IMR-90 (cell line): ENCODE measurements around the gene CSTB. TPM values are rescaled to one million over a fixed set of nuclear protein-coding genes. Genes with fewer than 3 reads are reported as not detected.

Experiments used
- ATAC-seq: fragments of 200-7000 bp; cut with Tn5 transposase; 2 replicates; pipeline ENCODE4 v1.9.1; 2020; ENCODE audit warnings: low read depth, mild to moderate bottlenecking, moderate library complexity
- BruUV-seq: library from RNA; stranded (reverse); fragments of 400-500 nt; replicated peaks from 2 replicates; lab custom pipeline; 2021; lab: Mats Ljungman, UMichigan
- CTCF ChIA-PET: fragments of 300-600 bp; formaldehyde crosslinking; extraction: SDS; loops from one replicate; lab custom pipeline; 2021; ENCODE audit warnings: antibody characterized with exemption; lab: Yijun Ruan, JAX
- POLR2A ChIA-PET: fragments of 300-600 bp; sonication (Branson Sonifier 250); formaldehyde crosslinking; loops from one replicate; lab custom pipeline; 2022; ENCODE audit warnings: antibody characterized with exemption; ENCODE audit not compliant: unreplicated experiment; lab: Charles Lee
- DNase-seq: peaks from one replicate; pipeline ENCODE4 v3.0.0; 2013
- H2AFZ ChIP-seq: replicated peaks from 2 replicates; pipeline ENCODE3; 2013; ENCODE audit warnings: low read length, mild to moderate bottlenecking; ENCODE audit not compliant: poor library complexity
- H2AK5ac ChIP-seq: 2 replicates; pipeline ENCODE4 v1.6.1; 2013; ENCODE audit warnings: low read depth, low read length, inconsistent platforms
- H2AK9ac ChIP-seq: replicated peaks from 2 replicates; pipeline ENCODE3; 2013; ENCODE audit warnings: mild to moderate bottlenecking, low read depth, low read length, moderate library complexity; ENCODE audit not compliant: poor library complexity
- H2BK120ac ChIP-seq: 2 replicates; pipeline ENCODE4 v1.6.1; 2013; ENCODE audit warnings: low read depth, low read length, inconsistent platforms
- H2BK15ac ChIP-seq: 3 replicates; pipeline ENCODE4 v1.6.1; 2013; ENCODE audit warnings: low read depth, low read length, inconsistent platforms
- H2BK20ac ChIP-seq: 2 replicates; pipeline ENCODE4 v1.6.1; 2013; ENCODE audit warnings: low read depth, mild to moderate bottlenecking, inconsistent platforms, low read length, moderate library complexity
- H2BK5ac ChIP-seq: 2 replicates; pipeline ENCODE4 v1.6.1; 2013; ENCODE audit warnings: mild to moderate bottlenecking, low read depth, low read length, inconsistent platforms; ENCODE audit not compliant: poor library complexity, severe bottlenecking
- H3K14ac ChIP-seq: replicated peaks from 2 replicates; pipeline ENCODE4 v1.6.1; 2013; ENCODE audit warnings: low read depth, low read length, inconsistent platforms
- H3K18ac ChIP-seq: 2 replicates; pipeline ENCODE4 v1.6.1; 2013; ENCODE audit warnings: low read depth, low read length, control low read depth
- H3K23ac ChIP-seq: 2 replicates; pipeline ENCODE4 v1.6.1; 2013; ENCODE audit warnings: low read depth, low read length, inconsistent platforms
- H3K27ac ChIP-seq: 2 replicates; pipeline ENCODE4 v1.5.1; 2013; ENCODE audit warnings: mild to moderate bottlenecking, control low read depth, low read length; ENCODE audit not compliant: insufficient read depth
- H3K27me3 ChIP-seq: 2 replicates; pipeline ENCODE4 v1.6.1; 2013; ENCODE audit warnings: low read length; ENCODE audit not compliant: control insufficient read depth, insufficient read depth
- H3K36me3 ChIP-seq: 2 replicates; pipeline ENCODE4 v1.6.1; 2013; ENCODE audit warnings: low read length, mixed read lengths; ENCODE audit not compliant: control insufficient read depth, insufficient read depth
- H3K4ac ChIP-seq: 2 replicates; pipeline ENCODE4 v1.6.1; 2013; ENCODE audit warnings: low read depth, low read length, inconsistent platforms
- H3K4me1 ChIP-seq: 2 replicates; pipeline ENCODE4 v1.6.1; 2013; ENCODE audit warnings: low read length, mixed read lengths; ENCODE audit not compliant: control insufficient read depth, insufficient read depth
- H3K4me2 ChIP-seq: 2 replicates; pipeline ENCODE4 v1.6.1; 2013; ENCODE audit warnings: low read depth, mild to moderate bottlenecking, control low read depth, low read length, moderate library complexity
- H3K4me3 ChIP-seq: 2 replicates; pipeline ENCODE4 v1.5.1; 2013; ENCODE audit warnings: low read depth, mild to moderate bottlenecking, control low read depth, low read length, moderate library complexity; ENCODE audit not compliant: insufficient read depth
- H3K56ac ChIP-seq: 2 replicates; pipeline ENCODE4 v1.6.1; 2013; ENCODE audit warnings: low read length, inconsistent platforms; ENCODE audit not compliant: insufficient read depth; ENCODE audit errors: extremely low read depth
- H3K79me1 ChIP-seq, 2 experiments: 2 replicates each; pipeline ENCODE4 v1.6.1; 2013; ENCODE audit warnings: low read length in 2 of 2, inconsistent platforms in 1 of 2, low read depth in 1 of 2
- H3K9ac ChIP-seq: 2 replicates; pipeline ENCODE4 v1.6.1; 2013; ENCODE audit warnings: low read depth, low read length, control low read depth
- H3K9me1 ChIP-seq: 2 replicates; pipeline ENCODE4 v1.6.1; 2013; ENCODE audit warnings: low read length, inconsistent platforms; ENCODE audit not compliant: insufficient read depth
- H3K9me3 ChIP-seq: 2 replicates; pipeline ENCODE4 v1.6.1; 2013; ENCODE audit warnings: low read length; ENCODE audit not compliant: control insufficient read depth, insufficient read depth
- H4K20me1 ChIP-seq: 2 replicates; pipeline ENCODE4 v1.6.1; 2013; ENCODE audit warnings: low read length, inconsistent platforms; ENCODE audit not compliant: insufficient read depth
- H4K5ac ChIP-seq: 2 replicates; pipeline ENCODE4 v1.6.1; 2013; ENCODE audit warnings: mild to moderate bottlenecking, low read depth, low read length, control low read depth
- H4K8ac ChIP-seq, 2 experiments: 2 replicates each; pipeline ENCODE4 v1.6.1; 2013; ENCODE audit warnings: low read depth in 2 of 2, low read length in 2 of 2, control low read depth in 1 of 2, inconsistent platforms in 1 of 2
- H4K91ac ChIP-seq: 2 replicates; pipeline ENCODE4 v1.6.1; 2013; ENCODE audit warnings: low read depth, low read length, inconsistent platforms; ENCODE audit not compliant: insufficient read depth
- FOS ChIP-seq: fragments of 150-350 bp; IDR thresholded peaks from 2 replicates; pipeline ENCODE4 v1.6.1; 2016; ENCODE audit warnings: low read depth, low read length
- MAFK ChIP-seq: IDR thresholded peaks from 2 replicates; pipeline ENCODE4 v1.6.1; 2012; ENCODE audit warnings: low read depth, low read length, improper control_type of control experiment
- MAZ ChIP-seq: IDR thresholded peaks from 2 replicates; pipeline ENCODE4 v1.6.1; 2012; ENCODE audit warnings: low read depth, mild to moderate bottlenecking, low read length, improper control_type of control experiment, moderate library complexity, borderline replicate concordance
- POLR2A ChIP-seq: IDR thresholded peaks from 2 replicates; pipeline ENCODE4 v1.6.1; 2012; ENCODE audit warnings: mild to moderate bottlenecking, low read depth, low read length
- RFX5 ChIP-seq: IDR thresholded peaks from 2 replicates; pipeline ENCODE4 v1.8.0; 2012; ENCODE audit warnings: low read depth, mild to moderate bottlenecking, low read length, moderate library complexity
- WGBS, 2 experiments: methylation state at CpG; one replicate each; pipeline versions ENCODE4 v1.1.5 to v1.1.7; 2013; ENCODE audit warnings: missing lambda C conversion rate in 2 of 2; ENCODE audit not compliant: insufficient read length in 1 of 2; ENCODE audit errors: extremely low coverage in 2 of 2; 5-methylcytosine and 5-hydroxymethylcytosine counted together
- dilution Hi-C: fragments of 300-500 bp; cut with HindIII; formaldehyde crosslinking; loops from one replicate; pipeline ENCODE4 v1.14.3; 2018; ENCODE audit warnings: low sequenced_read_pairs; ENCODE audit not compliant: unreplicated experiment
- in situ Hi-C: fragments of 300-500 bp; cut with MboI; formaldehyde crosslinking; loops from 3 replicates; pipeline ENCODE4 v1.14.3; 2019; ENCODE audit warnings: low sequenced_read_pairs, inconsistent platforms, mixed read lengths
- intact Hi-C: fragments of 100-400 bp; cut with micrococcal nuclease; formaldehyde crosslinking; loops from 2 replicates; pipeline ENCODE4 v1.10.0; 2022
- polyA plus RNA-seq, 3 experiments: library from polyadenylated mRNA; depleted of rRNA; stranded (reverse); fragments of >200 nt; gene quantifications; 2 replicates each; pipeline ENCODE4 v1.2.3, GENCODE V29; 2012; ENCODE audit warnings: low replicate concordance in 1 of 3
- total RNA-seq: library from RNA; depleted of rRNA; stranded (reverse); fragments of >200 nt; gene quantifications from 2 replicates; pipeline ENCODE4 v1.2.3, GENCODE V29; 2012

The CSTB gene
- total and polyA plus RNA-seq, 2 of the 4 experiments (the other 2 are of a cell fraction): 6.1 to 71.7 TPM

DNA sequence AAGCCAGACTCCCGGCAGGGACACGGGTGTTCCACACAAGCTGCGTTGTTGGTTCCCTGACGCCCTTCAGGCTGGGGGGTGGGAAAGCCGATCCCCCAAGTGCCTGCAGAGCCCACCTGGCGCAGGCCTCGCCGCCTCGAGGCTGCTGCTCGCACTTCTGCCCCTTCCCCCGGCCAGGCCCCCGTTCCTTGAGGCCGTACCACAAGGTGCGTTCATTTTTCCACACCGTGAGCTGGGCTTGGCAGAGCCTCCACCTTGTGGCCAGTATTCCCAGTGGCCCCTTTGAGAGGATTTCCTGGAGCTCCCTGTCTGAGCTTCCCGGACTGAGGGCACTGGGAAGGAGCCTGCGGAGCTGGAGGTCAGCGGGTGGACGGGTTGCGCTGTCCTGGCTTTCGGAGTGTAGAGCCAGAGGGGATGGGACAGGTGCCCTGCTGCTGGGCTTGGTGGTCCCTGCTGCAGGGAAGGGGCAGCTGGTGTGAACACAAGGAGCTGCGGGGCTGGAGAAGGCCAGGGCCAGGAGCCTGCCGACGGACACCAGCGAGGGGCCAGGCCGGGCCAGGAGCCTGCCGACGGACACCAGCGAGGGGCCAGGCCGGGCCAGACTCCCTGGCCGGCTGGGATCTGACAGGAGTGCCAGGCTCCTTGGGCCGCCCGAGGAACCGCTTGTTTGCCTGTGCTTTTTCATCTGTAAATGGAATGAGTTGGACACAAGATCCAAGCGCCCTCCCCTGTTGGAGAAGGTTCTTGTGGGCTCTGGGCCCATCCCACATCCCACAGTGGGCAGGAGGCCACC, 38.8 kb downstream of the CSTB start:
- no peak overlapping the region for H4K8ac ChIP-seq
- dilution Hi-C loops: no loop called here
- no peaks in the 10 kb centered on the region for H3K9me3 ChIP-seq
- H3K14ac ChIP-seq: no peak overlapping the region
- H3K18ac ChIP-seq: no peak overlapping the region
- in situ Hi-C loops: no loop called here
- no peak for TF ChIP-seq MAZ
- TF ChIP-seq FOS: no peak
- TF ChIP-seq MAFK: no peak
- no peak for TF ChIP-seq POLR2A
- no peak for TF ChIP-seq RFX5
- H2BK5ac ChIP-seq: no peak overlapping the region
- no peak overlapping the region for H2AK5ac ChIP-seq
- no peak overlapping the region for H3K4me2 ChIP-seq
- H4K20me1 ChIP-seq: peaks cover 76% of the 10 kb centered on the region
- no peaks in the 10 kb centered on the region for H3K27me3 ChIP-seq
- CTCF ChIA-PET: no interaction called here
- H3K9me1 ChIP-seq: peaks cover 13% of the 10 kb centered on the region; the same call in 1 of the 2 replicates
- no peak overlapping the region for H3K23ac ChIP-seq
- no peak overlapping the region for H3K9ac ChIP-seq
- peaks cover 20 to 84% of the 10 kb centered on the region in 2 experiments for H3K79me1 ChIP-seq
- no peak overlapping the region for H4K91ac ChIP-seq
- WGBS, 2 experiments: 98% methylated on average over 18 of the region's 35 CpGs; no CpG with 5 or more reads in 1 of the 2 experiments
- BruUV-seq: no TSS peak
- POLR2A ChIA-PET: interaction anchor here (1.0 kb wide), 1 partner anchor 9 kb away, joined by 3 read pairs; no protein-coding TSS in a partner anchor
- H3K4ac ChIP-seq: no peak overlapping the region
- no peak overlapping the region for H4K5ac ChIP-seq
- DNase-seq (no peak), ATAC-seq (no peak)
- H3K56ac ChIP-seq: no peak overlapping the region
- intact Hi-C loops: no loop called here
- H2AFZ ChIP-seq: no peak overlapping the region
- H3K27ac ChIP-seq: no peak overlapping the region
- H2BK15ac ChIP-seq: no peak overlapping the region
- peaks cover 24% of the 10 kb centered on the region for H3K36me3 ChIP-seq
- no peak overlapping the region for H2BK20ac ChIP-seq
- peak overlapping the region; percentile 28 for H2AK9ac ChIP-seq
- no peak overlapping the region for H2BK120ac ChIP-seq
- H3K4me3 ChIP-seq: no peak overlapping the region
- H3K4me1 ChIP-seq: peaks cover 21% of the 10 kb centered on the region
